ENCODE results near the gene SLC25A20.

SLC25A20 gene

GRCh38 chr3:48929358-48930035, 30.8 kb upstream of the SLC25A20 start:
- H3K36me3 ChIP-seq (ENCODE audit: control insufficient read depth, insufficient read depth, low read length), result no peaks in the 10 kb centered on the region
- H3K27me3 ChIP-seq (ENCODE audit: control insufficient read depth, insufficient read depth, low read length), result no peaks in the 10 kb centered on the region
- peaks cover 61% of the 10 kb centered on the region for H3K79me2 ChIP-seq
- H3K4me2 ChIP-seq (ENCODE audit: low read length), result peak overlapping the region; percentile 7
- no peak overlapping the region for H3K27ac ChIP-seq
- TF ChIP-seq CTCF (IDR thresholded peaks at IDR 0.05), result no peak
- no peak overlapping the region for H3K9ac ChIP-seq
- H3K9me3 ChIP-seq (ENCODE audit: control insufficient read depth, low read length), result no peaks in the 10 kb centered on the region
- H3K4me1 ChIP-seq, result peaks cover 7% of the 10 kb centered on the region
- no peak overlapping the region for H2AFZ ChIP-seq
- H3K4me3 ChIP-seq (ENCODE audit: low read depth, low read length), result no peak overlapping the region

GRCh38 chr3:48928679-48929078, 30.0 kb upstream of the SLC25A20 start:
- no peak overlapping the region for H3K9ac ChIP-seq
- no peak overlapping the region for H2AFZ ChIP-seq
- H3K27me3 ChIP-seq (ENCODE audit: control insufficient read depth, insufficient read depth, low read length), result no peaks in the 10 kb centered on the region
- TF ChIP-seq CTCF (IDR thresholded peaks at IDR 0.05), result no peak
- no peak overlapping the region for H3K27ac ChIP-seq
- H3K79me2 ChIP-seq, result peaks cover 54% of the 10 kb centered on the region
- H3K4me3 ChIP-seq (ENCODE audit: low read depth, low read length), result no peak overlapping the region
- H3K36me3 ChIP-seq (ENCODE audit: control insufficient read depth, insufficient read depth, low read length), result no peaks in the 10 kb centered on the region
- H3K4me2 ChIP-seq (ENCODE audit: low read length), result no peak overlapping the region
- no peaks in the 10 kb centered on the region for H3K9me3 ChIP-seq (ENCODE audit: control insufficient read depth, low read length)
- peaks cover 7% of the 10 kb centered on the region for H3K4me1 ChIP-seq

GRCh38 chr3:48927928-48928327, 29.2 kb upstream of the SLC25A20 start:
- TF ChIP-seq CTCF (IDR thresholded peaks at IDR 0.05), result no peak
- Histone ChIP-seq H3K4me3 (ENCODE audit: low read depth, low read length) (no peak overlapping the region), H3K4me2 (ENCODE audit: low read length) (no peak overlapping the region), H3K4me1 (peaks cover 7% of the 10 kb centered on the region), H3K79me2 (peaks cover 51% of the 10 kb centered on the region), H3K36me3 (ENCODE audit: control insufficient read depth, insufficient read depth, low read length) (no peaks in the 10 kb centered on the region), H3K27ac (no peak overlapping the region), H2AFZ (no peak overlapping the region), H3K9me3 (ENCODE audit: control insufficient read depth, low read length) (no peaks in the 10 kb centered on the region), H3K9ac (no peak overlapping the region), H3K27me3 (ENCODE audit: control insufficient read depth, insufficient read depth, low read length) (no peaks in the 10 kb centered on the region)

GRCh38 chr3:48926425-48927392, 28.0 kb upstream of the SLC25A20 start:
- no peak overlapping the region for H3K27ac ChIP-seq
- TF ChIP-seq CTCF (IDR thresholded peaks at IDR 0.05), result no peak
- H3K27me3 ChIP-seq (ENCODE audit: control insufficient read depth, insufficient read depth, low read length), result no peaks in the 10 kb centered on the region
- no peak overlapping the region for H3K4me2 ChIP-seq (ENCODE audit: low read length)
- no peak overlapping the region for H3K4me3 ChIP-seq (ENCODE audit: low read depth, low read length)
- peaks cover 48% of the 10 kb centered on the region for H3K79me2 ChIP-seq
- no peaks in the 10 kb centered on the region for H3K36me3 ChIP-seq (ENCODE audit: control insufficient read depth, insufficient read depth, low read length)
- H2AFZ ChIP-seq, result no peak overlapping the region
- H3K9me3 ChIP-seq (ENCODE audit: control insufficient read depth, low read length), result no peaks in the 10 kb centered on the region
- H3K9ac ChIP-seq, result no peak overlapping the region
- peaks cover 7% of the 10 kb centered on the region for H3K4me1 ChIP-seq
